Measurements from ENCODE around the gene SLC31A1. TPM values are rescaled to one million over a fixed set of nuclear protein-coding genes. Genes with fewer than 3 reads are reported as not detected.

The SLC31A1 gene
- total RNA-seq, 1 experiment from 2014 or later = 34.4 TPM

DNA sequence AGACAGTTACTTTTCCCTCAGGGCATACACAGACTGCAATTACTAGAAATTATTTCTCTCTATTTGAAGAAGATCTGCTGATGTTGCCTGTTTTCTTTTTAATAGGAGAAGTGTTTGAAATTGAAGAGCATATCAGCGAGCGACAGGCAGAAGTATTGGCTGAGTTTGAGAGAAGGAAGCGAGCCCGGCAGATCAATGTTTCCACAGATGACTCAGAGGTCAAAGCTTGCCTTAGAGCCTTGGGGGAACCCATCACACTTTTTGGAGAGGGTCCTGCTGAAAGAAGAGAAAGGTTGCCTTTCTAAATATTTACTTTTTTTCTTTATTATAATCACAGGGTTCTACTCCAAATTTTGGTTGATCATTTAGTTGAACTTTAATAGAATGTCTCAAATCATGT, 57.5 kb downstream of the SLC31A1 start:
- H3K27me3 Mint-ChIP-seq (ENCODE audit: low read depth) = no peaks in the 10 kb centered on the region
- Histone ChIP-seq H2AK5ac (ENCODE audit: insufficient read length, low read length) (no peak overlapping the region), H3K14ac (ENCODE audit: insufficient read depth, low read length) (no peak overlapping the region), H3K56ac (ENCODE audit: insufficient read length, low read depth, low read length) (no peak overlapping the region), H3K9me3 (ENCODE audit: control insufficient read depth, low read depth, low read length) (no peaks in the 10 kb centered on the region), H3K27me3 (ENCODE audit: insufficient read depth, low read length) (no peaks in the 10 kb centered on the region), H2BK20ac (ENCODE audit: low read depth, low read length, poor library complexity, severe bottlenecking) (no peak overlapping the region), H4K20me1 (ENCODE audit: control insufficient read depth, insufficient read depth, insufficient read length) (no peaks in the 10 kb centered on the region), H3K4ac (ENCODE audit: low read depth, low read length) (no peak overlapping the region), H3K4me2 (ENCODE audit: insufficient read depth, insufficient read length, low read length) (no peak overlapping the region), H4K91ac (ENCODE audit: insufficient read length, low read depth, low read length) (no peak overlapping the region), H4K5ac (ENCODE audit: insufficient read length, low read depth, low read length) (no peak overlapping the region), H4K8ac (replicated peaks; ENCODE audit: insufficient read length, low read depth, low read length) (no peak overlapping the region), H3K23me2 (ENCODE audit: insufficient read length, low read depth, low read length, poor library complexity, severe bottlenecking) (peaks cover 8% of the 10 kb centered on the region), H3K18ac (ENCODE audit: insufficient read length, low read depth, low read length) (no peak overlapping the region), H2AFZ (ENCODE audit: low read length) (no peak overlapping the region), H3K9ac (ENCODE audit: extremely low read depth, insufficient read length, low read length) (no peak overlapping the region), H3K4me1 (ENCODE audit: insufficient read depth, low read length) (no peaks in the 10 kb centered on the region; the same call in 1 of the 2 replicates), H3K27ac (ENCODE audit: insufficient read length, low read depth, low read length) (no peak overlapping the region), H3K23ac (ENCODE audit: insufficient read length, low read depth, low read length) (no peak overlapping the region), H2BK120ac (ENCODE audit: low read depth, low read length, poor library complexity, severe bottlenecking) (no peak overlapping the region), H3T11ph (ENCODE audit: low read length) (no peak overlapping the region), H2BK5ac (ENCODE audit: insufficient read length, low read length) (no peak overlapping the region), H2BK12ac (ENCODE audit: insufficient read length, low read depth, low read length) (no peak overlapping the region), H2BK15ac (ENCODE audit: low read depth, low read length) (no peak overlapping the region), H3K79me2 (ENCODE audit: insufficient read depth, low read length) (peaks cover 1% of the 10 kb centered on the region), H3K79me1 (ENCODE audit: insufficient read depth, low read depth, low read length, poor library complexity, severe bottlenecking) (no peaks in the 10 kb centered on the region)
- no CpG with 5 or more reads among the region's 4 CpGs for WGBS (ENCODE audit: extremely low coverage, insufficient read length, low lambda C conversion rate)
- 0 out of 7 replicates have a peak overlapping the region, but pooled peaks of 1 of the 3 experiments have one; percentile 11 for H3K27ac Mint-ChIP-seq
- TF ChIP-seq CTCF (conservative IDR thresholded peaks at IDR 0.05) = no peak
- DNase-seq = no peak
- H3K4me1 Mint-ChIP-seq = peaks cover 7 to 8% of the 10 kb centered on the region in 2 experiments
- peaks cover 37 to 65% (median 62%) of the 10 kb centered on the region in 3 experiments; a peak in 6 of 7 replicates for H3K36me3 Mint-ChIP-seq (ENCODE audit: insufficient read depth in 1 of 3, low read depth in 3 of 3)
- no peaks in the 10 kb centered on the region for H3K9me3 Mint-ChIP-seq
- H3K4me3 Mint-ChIP-seq = no peak overlapping the region

Data from H9 (cell line).